Measurements from ENCODE around the gene NTRK3.

The NTRK3 gene

GRCh38 chr15:87828608-87829007 is 427.9 kb downstream of the NTRK3 start:
- ATAC-seq (replicated peaks), result no peak
- H3K36me3 Mint-ChIP-seq, result no peaks in the 10 kb centered on the region

DNA sequence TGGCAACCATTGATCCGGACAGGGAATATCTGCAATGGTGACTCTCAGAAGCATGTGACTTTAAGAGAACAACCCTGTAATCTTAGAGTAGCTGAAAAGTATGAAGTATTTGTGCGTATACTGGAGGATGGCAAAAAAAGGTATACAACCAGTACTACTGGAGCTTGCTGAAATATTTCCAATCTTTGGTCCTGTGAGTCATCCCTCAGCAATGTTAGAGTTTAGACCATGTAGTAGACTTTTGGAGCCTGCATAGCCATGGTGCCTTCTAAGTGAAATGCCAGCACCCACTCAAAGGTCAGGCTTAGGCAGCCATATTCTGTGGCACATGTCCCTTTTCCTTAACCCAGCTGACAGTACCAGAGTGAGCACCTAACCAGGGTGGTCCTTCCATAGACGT is 429.4 kb downstream of the NTRK3 start:
- peaks cover 0 to 5% of the 10 kb centered on the region in 2 donors for H3K27me3 Mint-ChIP-seq
- H3K9me3 Mint-ChIP-seq, result peaks cover 0 to 8% of the 10 kb centered on the region in 2 donors
- H3K4me3 Mint-ChIP-seq, result no peak overlapping the region
- H3K36me3 Mint-ChIP-seq, result no peaks in the 10 kb centered on the region
- ATAC-seq (replicated peaks) (no peak), DNase-seq (no peak)
- H3K4me1 Mint-ChIP-seq, result no peaks in the 10 kb centered on the region
- no peak overlapping the region for H3K27ac Mint-ChIP-seq

More at GRCh38 chr15:87828608-87829007, 427.9 kb downstream of the NTRK3 start:
- H3K27ac Mint-ChIP-seq, result no peak overlapping the region
- no peaks in the 10 kb centered on the region for H3K4me1 Mint-ChIP-seq
- H3K9me3 Mint-ChIP-seq, result peaks cover 0 to 8% of the 10 kb centered on the region in 2 donors
- DNase-seq, result no peak
- H3K27me3 Mint-ChIP-seq, result peaks cover 0 to 5% of the 10 kb centered on the region in 2 donors
- H3K4me3 Mint-ChIP-seq, result no peak overlapping the region

GRCh38 chr15:87826119-87826747 is 430.3 kb downstream of the NTRK3 start:
- H3K36me3 Mint-ChIP-seq, result no peaks in the 10 kb centered on the region
- no peaks in the 10 kb centered on the region for H3K4me1 Mint-ChIP-seq
- H3K27ac Mint-ChIP-seq, result no peak overlapping the region
- no peak overlapping the region for H3K4me3 Mint-ChIP-seq
- peaks cover 0 to 8% of the 10 kb centered on the region in 2 donors for H3K9me3 Mint-ChIP-seq
- ATAC-seq (replicated peaks), result no peak
- no peak for DNase-seq
- H3K27me3 Mint-ChIP-seq, result peaks cover 0 to 5% of the 10 kb centered on the region in 2 donors

DNA sequence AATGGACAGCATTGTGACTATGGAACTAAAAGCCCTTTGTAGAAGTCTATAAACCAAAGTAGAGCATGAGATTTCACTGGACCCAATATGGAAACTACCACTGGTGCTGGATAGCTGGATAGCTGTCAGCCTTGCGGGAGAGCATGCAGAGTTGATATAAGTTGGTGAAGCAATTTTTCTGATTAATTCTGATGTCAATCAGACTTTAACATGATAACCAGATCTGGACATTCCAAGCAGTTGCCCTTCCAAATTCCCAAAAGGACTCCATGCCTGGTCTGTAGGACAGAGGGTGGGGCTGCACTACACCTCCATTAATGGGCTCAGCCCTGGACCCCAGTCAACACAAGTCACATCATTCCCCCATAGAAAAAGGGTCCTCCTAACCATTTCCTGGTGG is 437.8 kb downstream of the NTRK3 start:
- Mint-ChIP-seq H3K4me3 (no peak overlapping the region), H3K36me3 (no peaks in the 10 kb centered on the region), H3K27ac (no peak overlapping the region), H3K9me3 (peaks cover 0 to 1% of the 10 kb centered on the region in 2 donors), H3K4me1 (no peaks in the 10 kb centered on the region), H3K27me3 (no peaks in the 10 kb centered on the region)
- no peak for DNase-seq
- ATAC-seq (replicated peaks), result no peak

- Mint-ChIP-seq H3K27me3 (no peaks in the 10 kb centered on the region), H3K36me3 (no peaks in the 10 kb centered on the region), H3K4me1 (no peaks in the 10 kb centered on the region), H3K4me3 (no peak overlapping the region), H3K27ac (no peak overlapping the region), H3K9me3 (peaks cover 0 to 1% of the 10 kb centered on the region in 2 donors)
- no peak for ATAC-seq (replicated peaks)
- DNase-seq, result no peak
Measured at GRCh38 chr15:87817553-87817952, 439.0 kb downstream of the NTRK3 start.

DNA sequence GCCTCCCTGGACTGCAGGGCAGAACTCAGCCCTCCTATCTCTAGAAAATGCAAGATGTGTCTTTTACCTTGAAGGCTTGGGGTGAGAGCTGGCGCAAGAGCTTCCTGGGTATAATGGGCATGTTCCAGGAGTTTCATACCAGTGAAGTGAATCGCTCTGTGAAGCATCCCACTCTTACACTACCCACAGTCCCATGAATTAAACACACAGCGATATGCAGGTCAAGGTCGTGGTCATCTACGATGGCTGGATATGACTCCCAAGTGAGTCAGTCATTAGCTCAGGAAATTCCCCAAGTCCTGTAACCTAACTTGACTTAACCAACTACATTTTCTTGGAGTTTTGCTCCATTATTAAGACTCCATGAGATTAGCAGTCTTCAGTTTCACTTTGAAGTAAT is 439.7 kb downstream of the NTRK3 start:
- H3K36me3 Mint-ChIP-seq, result no peaks in the 10 kb centered on the region
- no peaks in the 10 kb centered on the region for H3K4me1 Mint-ChIP-seq
- no peak for ATAC-seq (replicated peaks)
- no peak overlapping the region for H3K27ac Mint-ChIP-seq
- no peak for DNase-seq
- H3K27me3 Mint-ChIP-seq, result no peaks in the 10 kb centered on the region
- peaks cover 0 to 1% of the 10 kb centered on the region in 2 donors for H3K9me3 Mint-ChIP-seq
- H3K4me3 Mint-ChIP-seq, result no peak overlapping the region

DNA sequence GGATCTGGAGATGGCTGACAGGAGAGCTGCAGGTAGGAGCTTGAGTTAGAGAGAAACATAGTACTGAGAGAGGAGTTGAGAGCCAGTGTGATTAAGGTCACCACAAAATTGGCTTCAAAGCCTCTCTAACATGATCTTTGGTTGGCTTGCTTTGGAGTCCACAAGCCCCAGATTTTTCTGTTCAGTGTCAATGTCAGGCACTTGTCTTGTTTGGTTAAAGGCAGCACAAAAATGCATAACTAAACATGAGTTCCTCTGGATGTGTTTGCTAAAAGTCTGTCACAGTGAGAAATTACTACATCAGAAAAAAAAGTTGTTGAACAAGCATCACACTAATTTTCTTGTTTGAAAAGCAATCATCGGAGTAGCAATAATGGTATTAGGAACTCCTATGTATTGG is 440.5 kb downstream of the NTRK3 start:
- Mint-ChIP-seq H3K4me3 (no peak overlapping the region), H3K27me3 (no peaks in the 10 kb centered on the region), H3K27ac (no peak overlapping the region), H3K36me3 (no peaks in the 10 kb centered on the region), H3K4me1 (no peaks in the 10 kb centered on the region), H3K9me3 (peaks cover 0 to 1% of the 10 kb centered on the region in 2 donors)
- DNase-seq (no peak), ATAC-seq (replicated peaks) (no peak)

Measured in stimulated activated naive B cell treated with anti-CD40 and anti-IgM and Interleukin-4, amounts not matched to agents 10 μg/mL and 1 μg/mL and 100 μg/mL, for 72 hours (primary cell).